Neural progenitor cell (in vitro differentiated cells): Measurements from ENCODE around the gene ZNF683.

Experiments
- CTCF ChIP-seq: fragments of 200-600 bp; sonication (generic); IDR thresholded peaks from 2 replicates; pipeline ENCODE4 v1.5.1; 2017; ENCODE audit warnings: antibody characterized with exemption, mild to moderate bottlenecking
- EZH2 ChIP-seq: fragments of 200-600 bp; sonication (generic); IDR thresholded peaks from 2 replicates; pipeline ENCODE4 v1.6.1; 2017; ENCODE audit warnings: antibody characterized with exemption, mild to moderate bottlenecking, moderate library complexity
- EZH2phosphoT487 ChIP-seq: fragments of 200-600 bp; sonication (generic); IDR thresholded peaks from 2 replicates; pipeline ENCODE4 v1.6.1; 2017; ENCODE audit warnings: antibody characterized with exemption

- TF ChIP-seq CTCF (no peak), EZH2 (no peak), EZH2phosphoT487 (no peak)
Measured at GRCh38 chr1:26403656-26404055, 31.1 kb upstream of the ZNF683 start.
